HG03439 (cell line): ENCODE results near the gene DMBX1.

Experiments used
- ATAC-seq: cut with Tn5 transposase; IDR thresholded peaks from one replicate; pipeline ENCODE4 v1.9.1; 2021; ENCODE audit warnings: mild to moderate bottlenecking, moderate library complexity; ENCODE audit not compliant: unreplicated experiment

Gene DMBX1

GRCh38 chr1:46497020-46497419 lies 7.4 kb downstream of the DMBX1 start:
- ATAC-seq = no peak

- ATAC-seq = no peak
These were observed 8.0 kb downstream of the DMBX1 start for GRCh38 chr1:46497665-46498064.

- no peak for ATAC-seq
These were observed 11.9 kb downstream of the DMBX1 start for GRCh38 chr1:46501528-46501927.

- no peak for ATAC-seq
These were observed 13.8 kb downstream of the DMBX1 start for GRCh38 chr1:46503421-46503820.

GRCh38 chr1:46506470-46507219 lies 17.0 kb downstream of the DMBX1 start:
- no peak for ATAC-seq

- no peak for ATAC-seq
These were observed 19.1 kb downstream of the DMBX1 start for GRCh38 chr1:46508757-46509156.

- no peak for ATAC-seq
These were observed 20.8 kb downstream of the DMBX1 start for GRCh38 chr1:46510341-46510997.

GRCh38 chr1:46510998-46511365 lies 21.3 kb downstream of the DMBX1 start:
- ATAC-seq = no peak

GRCh38 chr1:46512135-46512791 lies 22.6 kb downstream of the DMBX1 start:
- ATAC-seq = no peak

- no peak for ATAC-seq
These were observed 23.2 kb downstream of the DMBX1 start for GRCh38 chr1:46512792-46513190.

- no peak for ATAC-seq
These were observed 23.9 kb downstream of the DMBX1 start for GRCh38 chr1:46513536-46513935.

- ATAC-seq = no peak
These were observed 25.9 kb downstream of the DMBX1 start for GRCh38 chr1:46515576-46515975.

- no peak for ATAC-seq
These were observed 26.7 kb downstream of the DMBX1 start for GRCh38 chr1:46516200-46516950.

GRCh38 chr1:46517010-46517600 lies 27.5 kb downstream of the DMBX1 start:
- no peak for ATAC-seq

- ATAC-seq = no peak
These were observed 28.4 kb downstream of the DMBX1 start for GRCh38 chr1:46517932-46518498.

- no peak for ATAC-seq
These were observed 29.6 kb downstream of the DMBX1 start for GRCh38 chr1:46519209-46519608.

- no peak for ATAC-seq
These were observed 30.7 kb downstream of the DMBX1 start for GRCh38 chr1:46520063-46520911.

- ATAC-seq = no peak
These were observed 31.8 kb downstream of the DMBX1 start for GRCh38 chr1:46521414-46521813.

- peak; percentile 69 for ATAC-seq
These were observed 32.7 kb downstream of the DMBX1 start for GRCh38 chr1:46522184-46522968.
